HG03520 (cell line): ENCODE results near the gene MEGF6.
A peak's percentile ranks its signal among the peaks of the same experiment; 100 is the strongest.

ENCODE experiments used
- ATAC-seq: cut with Tn5 transposase; IDR thresholded peaks from one replicate; pipeline ENCODE4 v1.9.1; 2021; ENCODE audit warnings: mild to moderate bottlenecking, moderate library complexity; ENCODE audit not compliant: unreplicated experiment

Gene MEGF6, protein sequence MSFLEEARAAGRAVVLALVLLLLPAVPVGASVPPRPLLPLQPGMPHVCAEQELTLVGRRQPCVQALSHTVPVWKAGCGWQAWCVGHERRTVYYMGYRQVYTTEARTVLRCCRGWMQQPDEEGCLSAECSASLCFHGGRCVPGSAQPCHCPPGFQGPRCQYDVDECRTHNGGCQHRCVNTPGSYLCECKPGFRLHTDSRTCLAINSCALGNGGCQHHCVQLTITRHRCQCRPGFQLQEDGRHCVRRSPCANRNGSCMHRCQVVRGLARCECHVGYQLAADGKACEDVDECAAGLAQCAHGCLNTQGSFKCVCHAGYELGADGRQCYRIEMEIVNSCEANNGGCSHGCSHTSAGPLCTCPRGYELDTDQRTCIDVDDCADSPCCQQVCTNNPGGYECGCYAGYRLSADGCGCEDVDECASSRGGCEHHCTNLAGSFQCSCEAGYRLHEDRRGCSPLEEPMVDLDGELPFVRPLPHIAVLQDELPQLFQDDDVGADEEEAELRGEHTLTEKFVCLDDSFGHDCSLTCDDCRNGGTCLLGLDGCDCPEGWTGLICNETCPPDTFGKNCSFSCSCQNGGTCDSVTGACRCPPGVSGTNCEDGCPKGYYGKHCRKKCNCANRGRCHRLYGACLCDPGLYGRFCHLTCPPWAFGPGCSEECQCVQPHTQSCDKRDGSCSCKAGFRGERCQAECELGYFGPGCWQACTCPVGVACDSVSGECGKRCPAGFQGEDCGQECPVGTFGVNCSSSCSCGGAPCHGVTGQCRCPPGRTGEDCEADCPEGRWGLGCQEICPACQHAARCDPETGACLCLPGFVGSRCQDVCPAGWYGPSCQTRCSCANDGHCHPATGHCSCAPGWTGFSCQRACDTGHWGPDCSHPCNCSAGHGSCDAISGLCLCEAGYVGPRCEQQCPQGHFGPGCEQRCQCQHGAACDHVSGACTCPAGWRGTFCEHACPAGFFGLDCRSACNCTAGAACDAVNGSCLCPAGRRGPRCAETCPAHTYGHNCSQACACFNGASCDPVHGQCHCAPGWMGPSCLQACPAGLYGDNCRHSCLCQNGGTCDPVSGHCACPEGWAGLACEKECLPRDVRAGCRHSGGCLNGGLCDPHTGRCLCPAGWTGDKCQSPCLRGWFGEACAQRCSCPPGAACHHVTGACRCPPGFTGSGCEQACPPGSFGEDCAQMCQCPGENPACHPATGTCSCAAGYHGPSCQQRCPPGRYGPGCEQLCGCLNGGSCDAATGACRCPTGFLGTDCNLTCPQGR (N-terminal part only)

DNA sequence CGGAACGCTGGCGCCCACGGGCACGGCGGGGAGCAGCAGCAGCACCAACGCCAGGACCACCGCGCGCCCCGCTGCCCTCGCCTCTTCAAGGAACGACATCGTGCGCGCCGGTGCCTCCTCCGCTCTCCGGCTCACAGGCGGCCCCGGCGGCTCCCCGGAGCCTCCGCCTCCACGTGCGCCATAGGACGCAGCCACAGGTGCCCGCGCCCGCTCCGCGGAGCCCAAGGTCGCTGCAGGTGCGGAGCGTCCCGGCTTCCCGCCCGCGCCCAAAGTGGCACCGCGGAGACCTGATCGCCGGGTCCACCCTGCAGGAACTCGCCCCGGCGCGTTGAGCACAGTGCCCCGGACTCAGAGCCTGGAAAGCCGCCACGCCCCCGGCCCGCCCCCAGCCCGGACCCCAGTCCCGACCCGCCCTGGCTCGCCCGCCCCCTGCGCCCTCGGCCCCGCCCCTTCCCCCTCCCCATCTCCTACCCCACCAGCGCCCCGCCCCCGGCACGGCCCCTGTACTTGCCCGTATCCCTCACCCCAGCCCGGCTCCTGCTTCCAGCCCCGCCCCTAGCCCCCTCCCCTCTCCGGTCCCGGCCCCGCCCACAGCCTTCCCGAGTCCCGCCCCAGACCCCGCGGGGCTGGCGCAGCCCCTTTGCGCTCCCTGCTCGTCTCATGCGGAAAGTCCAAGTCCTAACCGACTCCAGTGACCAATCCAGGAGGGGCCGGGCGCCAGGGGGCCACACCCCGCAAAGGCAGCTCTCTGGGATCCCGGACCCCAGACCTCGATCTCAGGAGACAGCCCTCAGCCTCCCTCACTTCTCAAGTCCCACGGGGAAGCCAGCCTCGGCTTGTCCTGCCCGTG, at the start of gene MEGF6:
TSS of gene MEGF6 (minus strand) at position 339 of the 850 bp plus-strand sequence. CDS start at position 99, 240 bp downstream.
- no peak for ATAC-seq

DNA sequence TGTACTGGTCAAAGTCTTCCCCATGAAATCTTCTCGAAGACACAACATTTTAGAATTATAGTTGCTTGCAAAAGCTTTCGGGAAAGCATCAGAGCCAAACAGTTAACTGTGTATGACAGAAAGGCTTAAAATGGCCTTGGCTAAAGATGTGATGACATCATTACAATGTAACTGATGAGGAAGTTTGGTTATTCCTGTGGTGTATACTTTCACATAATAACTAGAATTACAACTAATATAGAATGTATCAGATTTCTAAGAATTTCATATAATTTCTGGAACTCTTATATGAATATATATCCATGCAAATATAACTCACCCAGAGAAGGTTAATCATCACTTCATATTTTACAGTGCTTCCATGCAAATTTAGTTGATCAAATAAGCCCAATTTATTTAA, 49.4 kb upstream of the MEGF6 start:
- ATAC-seq = no peak

DNA sequence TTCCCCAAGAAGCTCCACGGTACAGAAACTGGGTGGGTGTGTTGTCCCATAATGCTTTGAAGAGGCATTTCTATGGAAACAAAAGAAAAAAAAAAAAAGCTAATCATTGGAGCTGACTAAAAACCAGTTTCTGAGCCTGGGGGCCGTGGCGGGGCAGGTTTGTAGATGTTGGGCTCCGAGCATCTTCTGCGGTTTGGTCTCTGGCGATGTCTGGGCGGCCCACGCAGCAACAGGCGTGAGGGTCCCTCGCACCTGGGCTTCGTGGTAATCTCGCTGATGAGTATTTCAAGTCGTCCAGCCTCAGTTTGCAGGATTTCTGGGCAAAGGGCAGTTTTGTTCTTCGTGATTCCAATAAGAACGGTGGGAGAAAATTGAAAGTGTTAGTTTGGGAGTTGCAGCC, 47.8 kb upstream of the MEGF6 start:
- ATAC-seq = no peak

DNA sequence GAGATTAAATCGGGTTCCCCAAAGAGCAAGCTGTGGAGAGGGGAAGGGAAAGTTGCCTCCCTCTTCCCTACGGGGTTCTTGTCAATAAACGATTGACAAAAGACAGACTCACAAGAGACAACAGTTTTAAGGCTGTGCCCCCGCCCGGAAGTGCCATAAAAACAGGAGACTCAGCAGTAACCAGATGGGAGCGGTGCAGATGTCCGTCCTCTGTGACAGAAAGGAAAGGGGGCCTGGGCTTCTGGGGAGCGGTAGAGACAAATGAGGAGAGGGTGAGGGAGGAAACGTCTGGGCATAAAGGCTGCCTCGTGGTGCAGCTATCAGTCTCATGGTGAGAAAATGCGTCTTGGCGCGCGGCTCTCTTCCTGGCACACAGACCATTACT, 46.9 kb upstream of the MEGF6 start:
- ATAC-seq = no peak

DNA sequence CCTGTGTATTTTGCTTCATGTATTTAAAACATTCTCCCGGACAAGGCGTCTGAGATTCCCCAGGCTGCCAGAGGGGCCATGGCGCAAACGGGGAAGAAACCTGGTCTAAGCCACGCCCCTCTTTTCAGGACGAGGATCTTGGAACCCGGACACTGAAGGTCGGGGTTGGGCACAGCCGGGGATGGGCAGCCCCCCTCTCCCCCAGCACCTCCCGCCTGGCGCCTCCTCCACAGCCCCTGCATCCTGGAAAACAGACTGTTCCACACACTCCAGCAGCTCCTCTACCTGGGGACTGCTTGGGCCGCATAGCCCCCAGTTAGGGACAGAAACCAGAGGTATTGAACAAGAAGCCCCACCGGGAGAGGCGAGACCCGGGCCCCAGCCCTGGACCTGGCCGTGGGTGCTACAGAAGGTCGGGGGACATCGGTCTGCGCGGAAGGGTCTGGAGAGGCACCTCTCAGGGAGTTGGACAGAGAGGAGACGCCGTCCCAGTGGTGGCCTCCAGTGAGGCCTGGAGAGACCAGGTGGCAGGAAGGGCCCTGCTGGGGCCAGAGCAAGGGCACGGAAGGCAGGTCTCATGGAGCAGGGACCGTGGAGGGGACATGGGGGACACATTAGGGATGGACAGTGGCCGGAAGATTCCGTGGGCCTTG, 46.4 kb upstream of the MEGF6 start:
- ATAC-seq = no peak

DNA sequence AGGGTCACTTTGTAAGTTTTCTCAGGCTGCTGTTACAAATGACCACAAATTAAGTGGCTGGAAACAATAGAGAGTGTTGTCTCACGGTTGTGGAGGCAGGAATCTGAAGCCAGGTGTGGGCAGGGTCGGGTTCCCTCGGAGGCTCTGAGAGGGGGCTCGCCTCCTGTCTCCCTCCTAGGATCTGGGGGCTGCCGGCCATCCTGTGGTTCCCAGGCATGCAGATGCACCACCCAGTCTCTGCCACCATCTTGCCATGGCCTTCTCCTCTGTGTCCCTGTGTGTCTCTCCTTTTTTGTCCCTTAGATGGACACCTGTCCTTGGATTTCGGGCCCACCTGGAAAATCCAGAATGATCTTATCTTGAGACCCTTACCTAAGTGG, 45.8 kb upstream of the MEGF6 start:
- no peak for ATAC-seq

DNA sequence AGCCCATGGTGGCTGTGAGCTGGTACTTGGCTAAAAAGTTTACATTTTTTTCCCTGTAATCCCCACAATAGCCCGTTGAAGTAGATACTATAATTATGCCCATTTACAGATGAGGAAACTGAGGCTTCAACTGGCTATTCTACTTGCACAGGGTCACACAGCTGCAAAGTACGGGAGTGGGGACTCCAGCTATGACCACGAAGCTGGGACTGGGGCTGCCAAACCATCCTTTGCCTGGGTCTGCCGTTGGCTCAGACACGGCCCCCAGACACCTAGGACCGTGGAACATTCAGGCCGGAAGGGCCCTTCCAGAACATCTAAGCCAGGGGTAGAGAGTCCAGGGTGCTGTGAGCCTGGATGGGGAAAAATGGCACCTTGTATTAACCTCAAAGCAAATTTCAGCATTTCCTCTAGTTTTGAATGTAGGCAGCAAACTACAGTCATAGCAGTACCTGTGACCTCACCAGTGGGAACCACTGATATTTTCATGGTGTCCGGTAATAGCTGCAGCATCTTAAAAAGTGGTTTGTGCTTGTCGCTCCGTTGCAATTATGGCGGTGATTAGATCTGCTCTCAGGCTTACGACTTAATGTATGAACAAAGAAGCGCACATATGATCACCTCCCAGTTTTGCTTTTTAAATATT, 45.3 kb upstream of the MEGF6 start:
- ATAC-seq = peak; percentile 65

DNA sequence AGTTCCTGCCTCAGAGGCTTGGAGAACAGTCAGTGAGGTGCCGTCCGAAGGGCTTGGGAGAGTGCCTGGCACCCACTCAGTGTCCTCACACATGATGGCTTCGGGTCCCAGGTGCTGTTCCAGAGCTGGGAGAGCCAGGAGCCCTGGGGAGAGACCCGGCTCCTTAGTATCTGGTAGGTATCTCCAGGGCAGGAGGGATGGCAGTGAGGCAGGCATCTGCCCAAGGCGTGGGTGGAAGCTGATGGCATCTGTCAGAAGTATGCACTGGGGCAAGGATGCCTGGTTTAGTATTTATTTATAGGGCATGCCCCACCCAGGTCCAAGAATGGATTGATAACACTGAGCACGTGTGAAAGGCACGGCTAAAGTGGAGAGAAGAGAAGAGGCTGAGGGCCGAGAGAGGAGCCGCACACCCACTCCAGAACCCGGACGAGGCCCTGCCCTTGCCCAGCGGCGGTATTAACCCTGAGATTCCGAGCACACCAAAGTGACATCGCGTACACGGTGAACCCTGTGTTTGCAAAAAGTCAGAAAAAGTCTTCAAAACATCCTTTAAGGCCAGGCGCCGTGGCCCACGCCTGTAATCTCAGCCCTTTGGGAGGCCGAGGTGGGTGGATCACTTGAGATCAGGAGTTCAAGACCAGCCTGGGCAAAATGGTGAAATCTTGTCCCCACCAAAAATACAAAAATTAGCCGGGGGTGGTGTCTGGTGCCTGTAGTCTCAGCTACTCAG, 43.4 kb upstream of the MEGF6 start:
- no peak for ATAC-seq

DNA sequence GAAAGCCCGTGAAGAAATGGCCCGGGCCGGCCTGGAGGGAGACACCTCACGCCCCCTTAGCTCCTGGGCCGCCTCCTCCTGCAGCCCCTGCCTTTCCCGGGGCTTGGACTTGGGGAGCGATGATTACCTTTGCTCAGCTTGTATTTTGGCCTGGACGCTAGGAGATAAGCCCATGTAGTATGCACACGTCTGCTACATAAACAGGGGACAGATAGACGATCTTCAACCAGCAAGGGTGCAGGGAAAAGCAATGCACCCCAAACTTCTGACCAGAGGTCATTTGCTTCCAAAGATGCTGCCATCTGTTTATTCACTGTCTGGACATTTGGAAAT, 41.9 kb upstream of the MEGF6 start:
- ATAC-seq = no peak

DNA sequence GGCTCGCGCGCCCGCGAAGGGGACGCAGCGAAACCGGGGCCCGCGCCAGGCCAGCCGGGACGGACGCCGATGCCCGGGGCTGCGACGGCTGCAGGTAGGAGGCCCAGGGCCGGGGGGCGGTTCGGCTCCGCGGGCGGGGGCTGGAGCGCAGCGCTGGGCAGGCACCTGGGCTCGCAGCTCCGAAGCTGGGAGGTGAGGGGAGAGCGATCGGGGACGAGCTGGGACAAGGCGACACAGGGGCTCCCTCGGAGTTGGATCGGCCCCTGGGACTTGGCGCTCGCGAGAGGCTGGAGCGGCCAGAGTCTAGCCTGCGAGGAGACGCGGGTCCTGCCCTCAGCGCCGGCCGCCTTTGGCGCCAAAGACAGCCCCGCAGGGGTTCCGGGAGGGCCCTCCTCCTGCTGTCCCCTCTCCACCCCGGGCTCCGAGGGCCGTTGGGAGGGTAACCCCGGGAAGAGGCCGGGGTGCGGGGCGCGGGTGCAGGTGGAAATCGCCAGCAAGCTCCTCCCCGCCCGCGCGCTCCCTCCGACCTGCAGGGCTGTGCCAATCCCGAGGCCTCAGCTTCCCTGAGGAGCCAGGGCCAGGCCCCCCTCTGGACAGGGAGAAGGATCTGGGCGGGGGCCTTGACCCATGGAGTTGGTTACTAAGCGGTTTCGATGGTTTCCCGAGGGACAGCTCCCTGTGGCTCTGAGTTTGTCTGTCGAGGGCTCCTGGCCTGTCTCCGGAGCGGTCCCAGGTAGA, 41.4 kb upstream of the MEGF6 start:
- ATAC-seq = no peak

DNA sequence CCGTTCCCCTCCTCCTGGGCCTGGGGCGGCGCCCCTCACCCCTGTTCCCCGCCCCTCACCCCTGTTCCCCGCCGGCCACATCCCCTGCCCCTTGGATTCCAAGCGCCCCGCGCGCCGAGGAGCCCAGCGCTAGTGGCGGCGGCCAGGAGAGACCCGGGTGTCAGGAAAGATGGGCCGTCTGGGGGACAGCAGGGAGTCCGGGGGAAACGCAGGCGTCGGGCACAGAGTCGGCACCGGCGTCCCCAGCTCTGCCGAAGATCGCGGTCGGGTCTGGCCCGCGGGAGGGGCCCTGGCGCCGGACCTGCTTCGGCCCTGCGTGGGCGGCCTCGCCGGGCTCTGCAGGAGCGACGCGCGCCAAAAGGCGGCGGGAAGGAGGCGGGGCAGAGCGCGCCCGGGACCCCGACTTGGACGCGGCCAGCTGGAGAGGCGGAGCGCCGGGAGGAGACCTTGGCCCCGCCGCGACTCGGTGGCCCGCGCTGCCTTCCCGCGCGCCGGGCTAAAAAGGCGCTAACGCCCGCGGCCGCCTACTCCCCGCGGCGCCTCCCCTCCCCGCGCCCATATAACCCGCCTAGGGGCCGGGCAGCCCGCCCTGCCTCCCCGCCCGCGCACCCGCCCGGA, 40.7 kb upstream of the MEGF6 start, which contains the start of gene TP73:
TSS of gene TP73 (plus strand) at position 587 of the 618 bp plus-strand sequence. CDS start 29,850 bp downstream, outside the sequence.
- ATAC-seq = no peak

DNA sequence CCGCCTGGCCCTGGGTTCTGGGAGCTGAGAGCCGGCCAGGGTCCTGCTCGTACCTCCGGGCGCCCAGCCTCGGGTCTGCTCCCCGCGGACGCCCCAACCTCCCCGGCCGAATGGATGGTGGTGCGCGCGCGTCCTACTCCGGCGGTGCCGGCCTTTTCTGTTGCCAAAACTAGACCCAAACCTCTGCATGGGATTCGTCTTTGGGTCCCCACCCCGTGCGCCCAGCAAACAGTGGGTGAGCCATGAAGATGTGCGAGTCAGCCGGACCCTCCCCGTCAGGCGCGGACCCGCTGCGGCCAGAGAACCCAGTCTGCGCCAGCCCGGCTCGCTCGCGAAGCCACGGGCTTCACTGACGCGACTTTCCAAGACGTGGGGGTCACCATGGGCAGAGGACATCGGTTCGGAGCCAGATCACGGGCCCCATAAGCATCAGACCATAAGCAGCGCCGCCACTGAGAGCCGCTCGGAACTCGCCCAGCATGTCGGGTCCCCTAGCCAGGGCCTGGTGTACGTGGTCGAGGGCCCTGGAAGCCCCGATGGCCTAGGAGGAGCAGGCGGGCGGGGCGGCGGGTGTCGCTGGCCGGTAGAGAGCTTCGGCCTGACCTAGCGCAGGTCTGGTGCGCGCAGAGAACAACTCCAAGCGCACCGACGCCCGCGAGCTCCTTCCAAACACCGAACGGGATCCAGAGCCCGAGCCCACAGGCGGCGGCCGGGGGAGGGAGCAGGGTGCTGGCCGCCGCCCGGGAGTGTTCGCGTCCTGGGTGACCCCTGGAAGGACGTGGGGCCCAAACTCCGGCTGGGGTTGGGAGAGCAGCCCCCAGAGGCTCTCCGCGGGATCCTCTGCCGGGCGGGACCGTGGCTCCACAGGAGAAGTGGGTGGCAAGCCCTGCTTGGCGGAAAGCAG, 40.0 kb upstream of the MEGF6 start:
- no peak for ATAC-seq

DNA sequence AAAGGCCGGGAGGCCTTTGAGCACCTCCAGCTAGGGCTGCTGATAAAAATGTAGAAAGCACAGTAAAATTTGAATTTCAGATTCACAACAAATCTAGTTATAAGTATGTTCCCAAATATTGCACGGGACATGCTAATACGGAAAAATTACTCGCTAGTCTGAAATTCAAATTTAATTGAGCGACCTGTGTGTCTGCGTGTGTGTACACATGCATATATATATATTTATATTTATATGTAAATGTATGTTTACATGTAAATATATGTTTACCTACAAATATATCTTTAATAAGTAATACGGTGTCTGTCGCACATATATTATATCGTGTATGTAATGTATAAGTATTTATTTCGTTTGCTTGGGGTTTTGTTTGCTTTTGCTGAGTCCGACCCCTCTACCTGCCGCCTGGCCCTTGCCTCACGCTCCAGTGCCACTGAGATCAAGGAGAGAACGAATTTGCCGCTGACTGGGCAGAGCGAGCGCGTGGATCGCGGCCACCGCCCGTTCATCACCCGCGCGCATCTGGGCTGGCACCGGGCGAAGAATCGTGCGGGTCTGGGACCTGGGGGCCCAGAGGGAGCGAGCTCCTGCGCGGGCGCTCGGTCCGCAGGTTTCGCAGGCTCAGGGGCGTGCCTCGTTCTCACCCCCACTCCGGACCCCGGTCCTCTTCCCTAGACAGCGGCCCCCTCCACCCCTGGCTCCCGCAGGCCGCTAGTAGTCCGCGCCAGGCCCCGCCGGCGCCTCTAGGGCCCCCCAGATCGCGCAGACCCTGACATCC, 39.1 kb upstream of the MEGF6 start:
- ATAC-seq = no peak

DNA sequence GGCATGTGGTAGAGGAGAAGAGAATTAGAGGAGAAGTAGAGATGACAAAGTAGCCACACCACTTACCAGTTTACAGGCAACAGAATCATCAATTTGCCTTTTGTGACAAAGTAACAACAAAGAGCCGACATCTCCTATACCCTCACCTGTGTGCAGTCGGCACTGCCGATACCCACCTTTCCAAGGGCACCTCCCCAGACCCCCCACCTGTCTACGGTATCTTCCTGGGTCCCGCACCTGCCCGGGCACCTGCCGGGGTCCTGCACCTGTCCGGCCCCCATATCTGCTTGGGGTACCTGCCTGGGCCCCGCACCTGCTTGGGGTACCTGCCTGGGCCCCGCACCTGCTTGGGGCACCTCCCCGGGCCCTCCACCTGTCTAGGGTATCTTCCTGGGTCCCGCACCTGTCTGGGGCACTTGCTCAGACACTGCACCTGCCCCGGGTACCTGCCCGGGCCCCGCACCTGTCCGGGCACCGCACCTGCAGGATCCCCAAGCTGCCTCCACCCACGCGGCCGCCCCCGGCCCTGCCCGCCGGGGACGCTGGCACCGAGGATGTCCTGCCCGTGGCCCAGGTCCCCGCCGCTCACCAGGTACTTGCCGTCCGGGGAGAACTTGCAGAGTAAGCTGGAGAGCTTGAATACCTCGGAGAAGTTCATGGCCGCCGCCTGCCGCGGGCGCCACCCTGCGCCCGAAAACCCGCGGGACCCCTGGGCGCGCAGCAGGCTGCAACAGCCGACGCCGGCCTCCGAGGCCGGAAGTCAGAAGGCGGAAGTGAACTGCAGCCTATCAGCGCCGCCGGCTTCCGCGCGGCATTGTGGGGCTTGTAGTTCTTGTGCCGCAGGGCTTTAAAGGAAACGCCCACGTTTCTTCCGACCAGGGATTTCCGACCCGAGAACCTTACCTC, 38.3 kb upstream of the MEGF6 start, which contains the start of gene WRAP73:
TSS of gene WRAP73 (minus strand) at position 762 of the 906 bp plus-strand sequence. CDS start at position 658, 104 bp downstream.
- peak; percentile 91 for ATAC-seq

DNA sequence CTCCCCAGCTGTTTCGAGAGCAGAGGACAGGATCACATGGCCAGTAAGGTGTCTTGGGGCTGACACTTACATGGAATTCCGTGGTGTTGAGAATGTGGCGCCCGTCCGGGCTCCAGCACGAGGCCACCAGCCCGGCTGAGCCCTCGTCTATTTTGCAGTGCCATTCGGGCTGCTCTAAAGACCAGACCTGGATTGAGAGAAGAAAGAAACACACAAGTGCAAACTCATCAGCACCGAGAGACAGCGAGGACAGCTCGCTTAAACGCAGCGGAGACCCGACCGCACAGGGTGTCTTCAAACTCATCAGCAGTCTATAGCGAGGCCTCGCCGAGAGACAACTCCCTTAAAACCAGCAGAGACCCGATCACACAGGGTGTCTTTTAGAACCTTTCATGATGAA, 35.3 kb upstream of the MEGF6 start:
- no peak for ATAC-seq
